Neural cell (in vitro differentiated cells): ENCODE results near the gene GDAP2. TPM values are rescaled to one million over a fixed set of nuclear protein-coding genes. Genes with fewer than 3 reads are reported as not detected.

Experiments used
- H2AFZ ChIP-seq: fragments of 200-600, 300-800 bp; sonication (generic), shearing (Covaris generic); 2 replicates; pipeline ENCODE4 v1.6.0; 2014; ENCODE audit warnings: low read depth, mild to moderate bottlenecking, antibody characterized with exemption, low read length, moderate library complexity
- H3F3A ChIP-seq: fragments of 200-600 bp; shearing (Covaris generic); 2 replicates; pipeline ENCODE4 v1.6.1; 2016; ENCODE audit warnings: mild to moderate bottlenecking, moderate library complexity, mixed read lengths, antibody characterized with exemption, low read length; ENCODE audit not compliant: insufficient read depth, poor library complexity, severe bottlenecking
- H3K27ac ChIP-seq: fragments of 200-600, 300-800 bp; sonication (generic), shearing (Covaris generic); 2 replicates; pipeline ENCODE4 v1.5.1; 2014; ENCODE audit warnings: mild to moderate bottlenecking, low read length, moderate library complexity
- H3K27me3 ChIP-seq: fragments of 300-800, 200-600 bp; sonication (generic), shearing (Covaris generic); 2 replicates; pipeline ENCODE4 v1.6.0; 2014; ENCODE audit warnings: mild to moderate bottlenecking, low read depth, low read length, moderate library complexity; ENCODE audit not compliant: insufficient read depth
- H3K36me3 ChIP-seq: fragments of 300-800, 200-600 bp; sonication (generic), shearing (Covaris generic); 2 replicates; pipeline ENCODE4 v1.5.1; 2014; ENCODE audit warnings: mild to moderate bottlenecking, antibody characterized with exemption, low read length, moderate library complexity; ENCODE audit not compliant: insufficient read depth
- H3K4me2 ChIP-seq: fragments of 300-800, 200-600 bp; sonication (generic), shearing (Covaris generic); 2 replicates; pipeline ENCODE4 v1.6.0; 2014; ENCODE audit warnings: mild to moderate bottlenecking, low read length
- H3K4me3 ChIP-seq: fragments of 300-800, 200-600 bp; sonication (generic), shearing (Covaris generic); 2 replicates; pipeline ENCODE4 v1.5.1; 2014; ENCODE audit warnings: mild to moderate bottlenecking, low read length, moderate library complexity
- H3K79me2 ChIP-seq: fragments of 200-600 bp; shearing (Covaris generic); replicated peaks from 2 replicates; pipeline ENCODE4 v1.6.0; 2014; ENCODE audit warnings: mild to moderate bottlenecking, low read length, moderate library complexity; ENCODE audit not compliant: insufficient read depth
- H3K9ac ChIP-seq: fragments of 300-800, 200-600 bp; sonication (generic), shearing (Covaris generic); 2 replicates; pipeline ENCODE4 v1.6.1; 2016; ENCODE audit warnings: mild to moderate bottlenecking, low read length, mixed read lengths
- H3K9me2 ChIP-seq: fragments of 200-600 bp; shearing (Covaris generic); 2 replicates; pipeline ENCODE4 v1.6.1; 2016; ENCODE audit warnings: mild to moderate bottlenecking, low read length, mixed read lengths; ENCODE audit not compliant: insufficient read depth
- H3K9me3 ChIP-seq: fragments of 200-600, 300-800 bp; sonication (generic), shearing (Covaris generic); 2 replicates; pipeline ENCODE4 v1.6.1; 2016; ENCODE audit warnings: mild to moderate bottlenecking, mixed run types, low read length, moderate library complexity, mixed read lengths
- H4K20me1 ChIP-seq: fragments of 200-600 bp; shearing (Covaris generic); 2 replicates; pipeline ENCODE4 v1.6.1; 2016; ENCODE audit warnings: mild to moderate bottlenecking, mixed run types; ENCODE audit not compliant: insufficient read depth
- EP300 ChIP-seq: fragments of 450-650 bp; conservative IDR thresholded peaks from 2 replicates; pipeline ENCODE4 v1.6.1; 2014; ENCODE audit warnings: antibody characterized with exemption, mild to moderate bottlenecking, moderate library complexity; ENCODE audit not compliant: poor library complexity, severe bottlenecking
- EZH2 ChIP-seq: fragments of 200-600, 300-800 bp; shearing (Covaris generic), sonication (generic); IDR thresholded peaks from 2 replicates; pipeline ENCODE4 v1.6.1; 2014; ENCODE audit warnings: antibody characterized with exemption, low read length, borderline replicate concordance, mild to moderate bottlenecking; ENCODE audit not compliant: insufficient read depth, poor library complexity, severe bottlenecking
- MXI1 ChIP-seq: fragments of 450-650 bp; conservative IDR thresholded peaks from 2 replicates; pipeline ENCODE4 v1.6.1; 2014; ENCODE audit warnings: antibody characterized with exemption, mild to moderate bottlenecking; ENCODE audit not compliant: poor library complexity, severe bottlenecking
- POLR2AphosphoS5 ChIP-seq: IDR thresholded peaks from 2 replicates; pipeline ENCODE4 v1.6.1; 2012
- RAD21 ChIP-seq: fragments of 450-650 bp; conservative IDR thresholded peaks from 2 replicates; pipeline ENCODE4 v1.6.1; 2014; ENCODE audit warnings: antibody characterized with exemption, mild to moderate bottlenecking, moderate library complexity
- SMC3 ChIP-seq: fragments of 450-650 bp; conservative IDR thresholded peaks from 2 replicates; pipeline ENCODE4 v1.6.1; 2014; ENCODE audit warnings: antibody characterized with exemption, mild to moderate bottlenecking, moderate library complexity; ENCODE audit not compliant: poor library complexity
- TAF1 ChIP-seq: IDR thresholded peaks from 2 replicates; pipeline ENCODE4 v1.6.1; 2012; ENCODE audit warnings: low read depth
- polyA plus RNA-seq: library from polyadenylated mRNA; depleted of rRNA; stranded (reverse); fragments of >200 nt; gene quantifications from 2 replicates; pipeline ENCODE4 v1.2.3, GENCODE V29; 2014
- TF ChIP-seq, protein P1 (sequence below): IDR thresholded peaks from 2 replicates; pipeline ENCODE4 v1.6.1; 2012; ENCODE audit warnings: borderline replicate concordance
- TF ChIP-seq, protein P2 (sequence below): fragments of 450-650 bp; IDR thresholded peaks from 2 replicates; pipeline ENCODE4 v1.5.1; 2014; ENCODE audit warnings: antibody characterized with exemption, mild to moderate bottlenecking, moderate library complexity; ENCODE audit not compliant: poor library complexity, severe bottlenecking

The GDAP2 gene
- polyA plus RNA-seq, 1 donor from 2014 or later = 6.8 TPM

DNA sequence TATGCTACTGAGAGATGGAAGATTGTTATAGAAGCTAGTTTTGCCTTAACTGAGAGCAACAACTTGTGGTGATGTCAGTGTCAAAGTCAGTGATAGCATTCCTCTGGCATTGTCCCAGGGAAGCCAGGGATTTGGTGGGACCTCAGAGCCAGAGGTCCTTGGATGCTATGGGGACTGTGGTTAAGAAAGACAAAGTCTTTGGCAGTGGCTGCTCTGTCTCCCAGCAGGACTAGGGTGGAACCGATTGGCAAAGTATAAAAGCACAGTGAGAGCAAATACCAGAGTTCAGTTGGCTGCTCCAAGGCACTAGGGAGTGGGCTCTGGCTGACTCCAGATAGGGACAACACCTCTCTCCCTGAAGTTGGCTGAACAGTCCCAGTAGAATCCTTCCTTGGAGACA lies 104.8 kb downstream of the GDAP2 start:
- Histone ChIP-seq H3K4me2 (no peak overlapping the region), H2AFZ (no peak overlapping the region), H3K27ac (no peak overlapping the region), H3K79me2 (no peaks in the 10 kb centered on the region), H3F3A (no peaks in the 10 kb centered on the region), H3K9me2 (no peaks in the 10 kb centered on the region), H3K36me3 (no peaks in the 10 kb centered on the region), H3K9me3 (no peaks in the 10 kb centered on the region), H3K4me3 (no peak overlapping the region), H3K27me3 (no peaks in the 10 kb centered on the region), H3K9ac (no peak overlapping the region), H4K20me1 (no peaks in the 10 kb centered on the region)
- no peak for TF ChIP-seq SMC3
- TF ChIP-seq, protein P1, sequence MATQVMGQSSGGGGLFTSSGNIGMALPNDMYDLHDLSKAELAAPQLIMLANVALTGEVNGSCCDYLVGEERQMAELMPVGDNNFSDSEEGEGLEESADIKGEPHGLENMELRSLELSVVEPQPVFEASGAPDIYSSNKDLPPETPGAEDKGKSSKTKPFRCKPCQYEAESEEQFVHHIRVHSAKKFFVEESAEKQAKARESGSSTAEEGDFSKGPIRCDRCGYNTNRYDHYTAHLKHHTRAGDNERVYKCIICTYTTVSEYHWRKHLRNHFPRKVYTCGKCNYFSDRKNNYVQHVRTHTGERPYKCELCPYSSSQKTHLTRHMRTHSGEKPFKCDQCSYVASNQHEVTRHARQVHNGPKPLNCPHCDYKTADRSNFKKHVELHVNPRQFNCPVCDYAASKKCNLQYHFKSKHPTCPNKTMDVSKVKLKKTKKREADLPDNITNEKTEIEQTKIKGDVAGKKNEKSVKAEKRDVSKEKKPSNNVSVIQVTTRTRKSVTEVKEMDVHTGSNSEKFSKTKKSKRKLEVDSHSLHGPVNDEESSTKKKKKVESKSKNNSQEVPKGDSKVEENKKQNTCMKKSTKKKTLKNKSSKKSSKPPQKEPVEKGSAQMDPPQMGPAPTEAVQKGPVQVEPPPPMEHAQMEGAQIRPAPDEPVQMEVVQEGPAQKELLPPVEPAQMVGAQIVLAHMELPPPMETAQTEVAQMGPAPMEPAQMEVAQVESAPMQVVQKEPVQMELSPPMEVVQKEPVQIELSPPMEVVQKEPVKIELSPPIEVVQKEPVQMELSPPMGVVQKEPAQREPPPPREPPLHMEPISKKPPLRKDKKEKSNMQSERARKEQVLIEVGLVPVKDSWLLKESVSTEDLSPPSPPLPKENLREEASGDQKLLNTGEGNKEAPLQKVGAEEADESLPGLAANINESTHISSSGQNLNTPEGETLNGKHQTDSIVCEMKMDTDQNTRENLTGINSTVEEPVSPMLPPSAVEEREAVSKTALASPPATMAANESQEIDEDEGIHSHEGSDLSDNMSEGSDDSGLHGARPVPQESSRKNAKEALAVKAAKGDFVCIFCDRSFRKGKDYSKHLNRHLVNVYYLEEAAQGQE = no peak

DNA sequence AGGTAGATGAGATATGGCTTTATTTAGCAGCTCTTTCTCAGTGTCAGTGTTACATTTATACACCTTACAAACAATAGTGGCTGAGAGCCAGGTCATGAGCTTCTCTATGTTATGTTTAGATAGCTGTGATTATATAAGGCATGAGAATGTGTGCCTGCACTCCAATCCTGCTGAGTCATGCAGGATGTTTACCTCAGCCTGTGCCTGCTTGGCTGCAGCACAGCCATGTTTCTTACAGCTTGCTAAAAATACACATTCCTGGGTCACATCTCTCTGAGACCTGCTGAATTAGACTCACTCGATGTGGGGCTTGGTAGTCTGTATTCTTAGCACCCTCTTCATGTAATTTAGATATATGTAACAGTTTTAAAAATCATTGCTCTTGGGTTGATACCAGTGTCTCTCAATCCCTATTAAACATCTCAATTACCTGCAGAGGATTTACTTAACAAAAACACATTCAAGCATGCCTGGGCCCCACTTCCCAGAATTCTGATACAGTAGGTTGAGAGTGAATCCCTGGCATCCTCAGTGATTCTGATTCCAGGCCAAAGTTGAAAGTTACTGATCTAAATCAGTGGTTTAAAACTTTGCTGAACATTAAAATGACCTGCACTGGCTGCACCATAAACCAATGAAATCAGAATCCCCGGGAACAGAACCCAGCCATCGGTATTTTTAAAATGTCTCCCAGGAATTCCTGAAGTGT lies 107.5 kb downstream of the GDAP2 start:
- no peak overlapping the region for H3K9ac ChIP-seq
- TF ChIP-seq, protein P1 = no peak
- no peak for TF ChIP-seq EP300
- TF ChIP-seq RAD21 = no peak
- TF ChIP-seq MXI1 = no peak
- no peak for TF ChIP-seq TAF1
- TF ChIP-seq POLR2AphosphoS5 = no peak
- TF ChIP-seq, protein P2, sequence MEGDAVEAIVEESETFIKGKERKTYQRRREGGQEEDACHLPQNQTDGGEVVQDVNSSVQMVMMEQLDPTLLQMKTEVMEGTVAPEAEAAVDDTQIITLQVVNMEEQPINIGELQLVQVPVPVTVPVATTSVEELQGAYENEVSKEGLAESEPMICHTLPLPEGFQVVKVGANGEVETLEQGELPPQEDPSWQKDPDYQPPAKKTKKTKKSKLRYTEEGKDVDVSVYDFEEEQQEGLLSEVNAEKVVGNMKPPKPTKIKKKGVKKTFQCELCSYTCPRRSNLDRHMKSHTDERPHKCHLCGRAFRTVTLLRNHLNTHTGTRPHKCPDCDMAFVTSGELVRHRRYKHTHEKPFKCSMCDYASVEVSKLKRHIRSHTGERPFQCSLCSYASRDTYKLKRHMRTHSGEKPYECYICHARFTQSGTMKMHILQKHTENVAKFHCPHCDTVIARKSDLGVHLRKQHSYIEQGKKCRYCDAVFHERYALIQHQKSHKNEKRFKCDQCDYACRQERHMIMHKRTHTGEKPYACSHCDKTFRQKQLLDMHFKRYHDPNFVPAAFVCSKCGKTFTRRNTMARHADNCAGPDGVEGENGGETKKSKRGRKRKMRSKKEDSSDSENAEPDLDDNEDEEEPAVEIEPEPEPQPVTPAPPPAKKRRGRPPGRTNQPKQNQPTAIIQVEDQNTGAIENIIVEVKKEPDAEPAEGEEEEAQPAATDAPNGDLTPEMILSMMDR = no peak
- TF ChIP-seq SMC3 = no peak
- TF ChIP-seq EZH2 = no peak
- no peaks in the 10 kb centered on the region for H3K9me2 ChIP-seq
- no peak overlapping the region for H2AFZ ChIP-seq
- no peaks in the 10 kb centered on the region for H3K36me3 ChIP-seq
- no peaks in the 10 kb centered on the region for H3K79me2 ChIP-seq
- no peaks in the 10 kb centered on the region for H3K9me3 ChIP-seq
- no peaks in the 10 kb centered on the region for H3K27me3 ChIP-seq
- no peaks in the 10 kb centered on the region for H4K20me1 ChIP-seq
- no peaks in the 10 kb centered on the region for H3F3A ChIP-seq
- no peak overlapping the region for H3K27ac ChIP-seq
- no peak overlapping the region for H3K4me2 ChIP-seq
- no peak overlapping the region for H3K4me3 ChIP-seq
